Measurements from ENCODE around the gene CPAMD8.

- TF ChIP-seq, protein P1, sequence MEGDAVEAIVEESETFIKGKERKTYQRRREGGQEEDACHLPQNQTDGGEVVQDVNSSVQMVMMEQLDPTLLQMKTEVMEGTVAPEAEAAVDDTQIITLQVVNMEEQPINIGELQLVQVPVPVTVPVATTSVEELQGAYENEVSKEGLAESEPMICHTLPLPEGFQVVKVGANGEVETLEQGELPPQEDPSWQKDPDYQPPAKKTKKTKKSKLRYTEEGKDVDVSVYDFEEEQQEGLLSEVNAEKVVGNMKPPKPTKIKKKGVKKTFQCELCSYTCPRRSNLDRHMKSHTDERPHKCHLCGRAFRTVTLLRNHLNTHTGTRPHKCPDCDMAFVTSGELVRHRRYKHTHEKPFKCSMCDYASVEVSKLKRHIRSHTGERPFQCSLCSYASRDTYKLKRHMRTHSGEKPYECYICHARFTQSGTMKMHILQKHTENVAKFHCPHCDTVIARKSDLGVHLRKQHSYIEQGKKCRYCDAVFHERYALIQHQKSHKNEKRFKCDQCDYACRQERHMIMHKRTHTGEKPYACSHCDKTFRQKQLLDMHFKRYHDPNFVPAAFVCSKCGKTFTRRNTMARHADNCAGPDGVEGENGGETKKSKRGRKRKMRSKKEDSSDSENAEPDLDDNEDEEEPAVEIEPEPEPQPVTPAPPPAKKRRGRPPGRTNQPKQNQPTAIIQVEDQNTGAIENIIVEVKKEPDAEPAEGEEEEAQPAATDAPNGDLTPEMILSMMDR (conservative IDR thresholded peaks at IDR 0.05; ENCODE audit: low read length) = no peak
- TF ChIP-seq EZH2phosphoT487 (IDR thresholded peaks at IDR 0.05; ENCODE audit: borderline replicate concordance, low read depth, low read length) = no peak
Measured at GRCh38 chr19:16998635-16999194, 27.9 kb downstream of the CPAMD8 start.
